Measurements from ENCODE around the gene ST8SIA5.

Gene ST8SIA5

GRCh38 chr18:46663539-46663938 is 93.3 kb downstream of the ST8SIA5 start:
- no peak for DNase-seq

GRCh38 chr18:46660957-46661749 is 95.7 kb downstream of the ST8SIA5 start:
- DNase-seq = no peak

GRCh38 chr18:46659484-46659883 is 97.4 kb downstream of the ST8SIA5 start:
- DNase-seq = no peak

- no peak for DNase-seq
Measured at GRCh38 chr18:46657115-46657955, 99.5 kb downstream of the ST8SIA5 start, which contains the start of gene LOXHD1. Gene LOXHD1, minus strand, starts transcription at chr18:46657220. Its CDS starts 187 bp downstream, at chr18:46657033.

GRCh38 chr18:46656326-46657114 is 100.3 kb downstream of the ST8SIA5 start:
- no peak for DNase-seq

GRCh38 chr18:46652372-46652771 is 104.5 kb downstream of the ST8SIA5 start:
- no peak for DNase-seq

GRCh38 chr18:46650681-46651080 is 106.2 kb downstream of the ST8SIA5 start:
- no peak for DNase-seq

GRCh38 chr18:46649071-46649862 is 107.6 kb downstream of the ST8SIA5 start:
- no peak for DNase-seq

- DNase-seq = no peak
Measured at GRCh38 chr18:46646468-46646867, 110.4 kb downstream of the ST8SIA5 start.

GRCh38 chr18:46642561-46642960 is 114.3 kb downstream of the ST8SIA5 start:
- DNase-seq = no peak

- DNase-seq = no peak
Measured at GRCh38 chr18:46641917-46642316, 114.9 kb downstream of the ST8SIA5 start.

GRCh38 chr18:46639386-46639785 is 117.5 kb downstream of the ST8SIA5 start:
- no peak for DNase-seq

- no peak for DNase-seq
Measured at GRCh38 chr18:46636040-46636630, 120.7 kb downstream of the ST8SIA5 start.

- DNase-seq = no peak
Measured at GRCh38 chr18:46632401-46633071, 124.3 kb downstream of the ST8SIA5 start.

GRCh38 chr18:46630991-46631390 is 125.9 kb downstream of the ST8SIA5 start:
- no peak for DNase-seq

- DNase-seq = no peak
Measured at GRCh38 chr18:46630160-46630559, 126.7 kb downstream of the ST8SIA5 start.

- DNase-seq = no peak
Measured at GRCh38 chr18:46629361-46629760, 127.5 kb downstream of the ST8SIA5 start.

GRCh38 chr18:46628206-46628605 is 128.6 kb downstream of the ST8SIA5 start:
- DNase-seq = no peak

- DNase-seq = no peak
Measured at GRCh38 chr18:46627136-46627535, 129.7 kb downstream of the ST8SIA5 start.

GRCh38 chr18:46625069-46625468 is 131.8 kb downstream of the ST8SIA5 start:
- no peak for DNase-seq

GRCh38 chr18:46624127-46624526 is 132.7 kb downstream of the ST8SIA5 start:
- DNase-seq = no peak
